Frontal cortex (tissue), 4 donors: ENCODE results near the gene HSPA1A. TPM values are rescaled to one million over a fixed set of nuclear protein-coding genes. Genes with fewer than 3 reads are reported as not detected.
"Not testable (repeated sequence)": the region's sequence is repeated elsewhere in the genome, so short reads cannot be mapped to it uniquely, and the experiment has no call there.

Experiments
- DNase-seq, 2 donors: peaks; one replicate each; pipeline ENCODE4 v3.0.0; 2012; ENCODE audit warnings: low spot score in 2 of 2
- FAIRE-seq: peaks from 2 replicates; lab custom pipeline; 2012; peaks lifted over from hg19 to GRCh38; lab: Jason Lieb, UNC
- total RNA-seq: library from RNA; depleted of rRNA; stranded (reverse); fragments of >200 nt; gene quantifications from one replicate; pipeline ENCODE4 v1.2.3, GENCODE V29; 2014
- donor health status: control.
- donor health status: control.
- donor health status: control.

HSPA1A gene
- total RNA-seq, 1 donor from 2014 or later, result 111 TPM

DNA sequence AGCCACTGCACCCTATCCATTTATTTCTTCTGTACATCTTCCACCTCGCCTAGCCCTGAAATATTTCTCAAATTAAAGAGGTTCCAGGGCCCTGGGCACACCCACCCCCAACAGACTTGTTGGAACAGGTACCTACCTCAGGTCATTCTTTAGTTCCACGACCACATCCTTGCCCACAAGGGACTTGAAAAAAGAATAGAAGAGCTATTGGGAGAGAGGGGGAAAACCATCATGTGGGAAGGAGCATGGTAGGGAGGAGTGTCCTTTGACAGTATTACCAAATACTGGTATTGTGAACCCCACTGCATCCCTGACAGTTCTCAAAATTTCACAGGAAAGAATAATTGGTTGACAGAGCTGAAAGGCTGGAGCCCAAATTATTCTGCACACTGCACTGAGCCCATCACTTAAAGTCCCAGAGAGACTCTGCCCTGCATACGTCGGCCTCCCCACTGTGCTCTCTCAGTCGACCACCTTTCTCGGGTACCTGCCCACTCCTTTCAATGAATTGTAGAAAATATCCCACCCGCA lies 9.3 kb upstream of the HSPA1A start:
- FAIRE-seq, result no peak

DNA sequence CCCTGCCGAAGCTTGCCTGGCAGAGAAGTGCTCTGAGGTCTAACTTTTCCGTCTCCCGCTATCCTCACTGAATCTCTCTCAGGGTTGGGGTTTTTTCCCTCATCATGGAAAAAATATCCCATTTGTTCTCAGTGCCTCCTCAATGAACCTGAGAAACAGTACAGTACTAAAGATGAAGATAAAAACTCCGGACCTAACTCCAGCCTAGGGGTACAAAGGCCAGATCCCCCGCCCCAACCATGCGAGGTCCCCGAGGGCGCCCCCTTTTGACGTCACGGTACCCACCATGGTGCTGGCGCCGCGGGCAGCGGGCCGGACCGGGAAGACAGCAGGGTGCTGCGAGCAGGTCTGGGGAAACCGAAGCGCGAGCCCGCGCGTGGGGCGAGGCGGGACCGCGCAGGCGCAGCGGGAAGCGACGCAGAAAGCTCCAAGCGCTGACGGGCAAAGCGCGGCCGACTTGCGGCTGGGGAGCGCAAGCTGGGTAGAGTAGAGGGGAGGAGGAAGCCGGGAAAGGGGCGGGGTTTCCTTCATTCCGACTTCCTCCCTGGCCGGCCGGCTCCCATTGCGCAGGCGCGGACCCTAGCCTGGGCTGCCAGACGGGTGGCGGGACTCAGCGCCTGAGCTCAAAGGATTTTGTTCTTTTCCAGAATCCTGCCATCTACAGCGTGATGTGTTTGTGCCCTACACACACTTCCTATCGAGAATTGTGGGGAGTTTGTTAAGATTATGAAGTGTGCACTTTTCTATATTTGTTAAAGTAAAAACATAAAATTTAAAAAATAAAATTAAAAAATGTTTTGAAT lies 8.7 kb upstream of the HSPA1A start, which contains the start of gene LSM2:
LSM2 (minus strand) TSS at position 497 of the 803 bp plus-strand sequence; CDS start at position 288, 209 bp downstream.
- FAIRE-seq (no peak), DNase-seq (peak; percentile 96 to 98)

More for the DNA sequence above, 9.3 kb upstream of the HSPA1A start:
- no peak for DNase-seq

DNA sequence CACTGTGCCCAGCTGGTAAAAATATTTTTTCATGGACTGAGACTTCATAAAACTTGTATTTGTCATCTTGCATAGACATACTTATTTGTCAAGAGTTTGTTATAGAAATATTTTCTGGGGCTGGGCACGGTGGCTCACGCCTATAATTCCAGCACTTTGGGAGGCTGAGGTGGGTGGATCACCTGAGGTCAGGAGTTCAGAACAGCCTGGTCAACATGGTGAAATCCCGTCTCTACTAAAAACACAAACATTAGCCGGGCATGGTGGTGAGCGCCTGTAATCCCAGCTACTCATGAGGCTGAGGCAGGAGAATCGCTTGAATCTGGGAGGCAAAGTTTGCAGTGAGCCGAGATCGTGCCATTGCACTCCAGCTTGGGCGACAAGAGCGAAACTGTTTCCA lies 6.7 kb upstream of the HSPA1A start:
- FAIRE-seq, DNase-seq: not testable (repeated sequence)

DNA sequence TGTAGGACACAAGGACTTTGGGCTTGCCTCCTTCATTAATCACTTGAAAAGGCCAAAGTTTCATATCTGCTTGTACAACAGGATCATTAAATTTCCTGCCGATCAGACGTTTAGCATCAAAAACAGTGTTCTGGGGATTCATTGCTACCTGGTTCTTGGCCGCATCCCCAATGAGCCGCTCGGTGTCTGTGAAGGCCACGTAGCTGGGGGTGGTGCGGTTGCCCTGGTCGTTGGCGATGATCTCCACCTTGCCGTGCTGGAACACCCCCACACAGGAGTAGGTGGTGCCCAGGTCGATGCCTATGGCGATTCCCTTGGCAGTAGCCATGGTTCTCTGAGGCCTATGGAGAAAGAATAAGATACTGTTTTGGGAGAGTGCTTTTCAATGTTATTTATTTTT lies 3.7 kb upstream of the HSPA1A start:
- DNase-seq, result no peak
- FAIRE-seq, result no peak

DNA sequence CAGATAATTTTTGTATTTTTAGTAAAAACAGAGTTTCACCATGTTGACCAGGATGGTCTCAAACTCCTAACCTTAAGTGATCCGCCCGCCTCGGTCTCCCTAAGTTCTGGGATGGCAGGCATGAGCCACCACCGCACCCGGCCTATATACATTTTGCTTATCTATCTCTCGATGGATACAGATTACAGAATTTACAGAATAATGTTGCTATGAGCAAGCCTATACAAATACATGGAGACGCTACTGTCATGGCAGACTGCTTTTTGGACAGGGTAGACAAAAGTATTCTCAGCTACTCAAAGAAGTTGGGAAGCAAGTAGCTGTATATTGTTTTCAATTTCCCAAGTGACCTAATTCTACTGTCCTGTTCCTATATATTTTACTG lies 1.9 kb upstream of the HSPA1A start:
- FAIRE-seq (no peak), DNase-seq (no peak)

DNA sequence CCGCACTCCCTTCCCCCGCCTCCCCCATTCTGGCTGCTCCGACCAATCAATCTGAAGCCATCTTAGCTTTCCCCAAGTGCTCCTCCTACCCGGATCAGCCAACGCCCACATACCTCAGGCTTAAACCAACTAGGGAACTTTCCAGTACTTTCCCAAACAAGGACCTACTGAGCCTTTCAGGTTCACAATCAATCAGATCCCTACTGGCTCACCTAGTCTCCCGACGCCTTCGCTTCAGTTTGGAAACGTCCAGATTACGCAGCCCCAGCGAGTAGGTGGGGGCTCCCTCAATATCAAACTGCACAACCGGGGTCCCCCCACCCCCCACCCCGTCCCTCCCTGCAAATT lies 692 bp upstream of the HSPA1A start:
- DNase-seq (peak; percentile 82 to 84), FAIRE-seq (no peak)

DNA sequence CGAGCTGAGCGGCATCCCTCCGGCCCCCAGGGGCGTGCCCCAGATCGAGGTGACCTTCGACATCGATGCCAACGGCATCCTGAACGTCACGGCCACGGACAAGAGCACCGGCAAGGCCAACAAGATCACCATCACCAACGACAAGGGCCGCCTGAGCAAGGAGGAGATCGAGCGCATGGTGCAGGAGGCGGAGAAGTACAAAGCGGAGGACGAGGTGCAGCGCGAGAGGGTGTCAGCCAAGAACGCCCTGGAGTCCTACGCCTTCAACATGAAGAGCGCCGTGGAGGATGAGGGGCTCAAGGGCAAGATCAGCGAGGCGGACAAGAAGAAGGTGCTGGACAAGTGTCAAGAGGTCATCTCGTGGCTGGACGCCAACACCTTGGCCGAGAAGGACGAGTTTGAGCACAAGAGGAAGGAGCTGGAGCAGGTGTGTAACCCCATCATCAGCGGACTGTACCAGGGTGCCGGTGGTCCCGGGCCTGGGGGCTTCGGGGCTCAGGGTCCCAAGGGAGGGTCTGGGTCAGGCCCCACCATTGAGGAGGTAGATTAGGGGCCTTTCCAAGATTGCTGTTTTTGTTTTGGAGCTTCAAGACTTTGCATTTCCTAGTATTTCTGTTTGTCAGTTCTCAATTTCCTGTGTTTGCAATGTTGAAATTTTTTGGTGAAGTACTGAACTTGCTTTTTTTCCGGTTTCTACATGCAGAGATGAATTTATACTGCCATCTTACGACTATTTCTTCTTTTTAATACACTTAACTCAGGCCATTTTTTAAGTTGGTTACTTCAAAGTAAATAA lies 2.0 kb downstream of the HSPA1A start:
- FAIRE-seq, DNase-seq: not testable (repeated sequence)

DNA sequence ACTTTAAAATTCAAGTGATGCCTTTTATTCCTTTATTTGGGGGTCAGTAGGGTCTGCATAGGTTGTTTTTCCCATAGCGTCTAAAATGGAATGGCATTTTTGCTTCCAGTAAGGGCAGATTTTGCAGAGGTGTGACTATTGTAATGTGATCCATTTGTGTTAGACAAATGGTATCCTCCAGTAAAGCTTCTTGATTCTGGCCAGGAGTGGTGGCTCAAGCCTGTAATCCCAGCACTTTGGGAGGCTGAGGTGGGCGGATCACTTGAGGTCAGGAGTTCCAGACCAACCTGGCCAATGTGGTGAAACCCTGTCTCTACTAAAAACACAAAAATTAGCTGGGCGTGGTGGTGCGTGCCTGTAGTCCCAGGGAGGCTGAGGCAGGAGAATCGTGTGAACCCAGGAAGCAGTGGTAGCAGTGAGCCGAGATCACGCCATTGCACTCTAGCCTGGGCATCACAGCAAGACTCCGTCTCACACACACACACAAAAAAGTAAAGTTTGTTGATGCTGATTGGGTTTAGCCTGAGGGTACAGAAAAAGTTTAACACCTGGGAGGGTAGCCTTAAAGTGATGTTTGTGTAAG lies 2.7 kb downstream of the HSPA1A start:
- not testable (repeated sequence) for FAIRE-seq, DNase-seq

DNA sequence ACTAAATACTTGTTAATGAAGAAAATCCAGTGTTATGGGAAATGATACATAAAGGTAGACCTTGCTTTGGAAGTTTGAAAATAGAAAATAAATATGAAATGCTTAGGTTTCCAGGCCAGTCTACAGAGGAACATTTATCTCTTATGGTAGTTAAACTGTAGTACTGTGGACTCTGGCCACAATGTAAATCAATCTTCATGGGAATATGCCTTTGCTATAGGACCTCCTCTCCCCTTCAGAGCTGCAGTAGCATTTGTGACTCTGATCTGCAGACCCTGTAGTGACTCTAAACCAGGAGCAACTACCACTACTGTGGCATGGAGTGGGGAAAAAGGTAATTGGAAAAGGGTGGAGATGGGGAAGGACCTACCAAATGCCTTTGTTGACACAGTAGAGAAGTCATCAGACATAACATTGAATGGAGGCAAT lies 4.5 kb downstream of the HSPA1A start:
- FAIRE-seq (no peak), DNase-seq (no peak)

DNA sequence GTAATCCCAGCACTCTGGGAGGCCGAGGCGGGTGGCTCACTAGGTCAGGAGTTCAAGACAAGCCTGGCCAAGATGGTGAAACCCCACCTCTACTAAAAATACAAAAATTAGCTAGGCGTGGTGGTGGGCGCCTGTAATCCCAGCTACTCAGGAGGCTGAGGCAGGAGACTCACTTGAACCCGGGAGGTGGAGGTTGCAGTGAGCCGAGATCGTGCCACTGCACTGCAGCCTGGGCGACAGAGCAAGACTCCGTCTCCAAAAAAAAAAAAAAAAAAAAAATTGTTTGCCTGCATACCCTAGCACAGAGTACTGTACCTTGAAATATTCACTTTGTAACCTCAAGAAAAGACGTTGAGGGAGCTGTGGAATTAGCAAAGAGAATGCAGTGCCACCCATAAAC lies 5.1 kb downstream of the HSPA1A start:
- FAIRE-seq, DNase-seq: not testable (repeated sequence)

DNA sequence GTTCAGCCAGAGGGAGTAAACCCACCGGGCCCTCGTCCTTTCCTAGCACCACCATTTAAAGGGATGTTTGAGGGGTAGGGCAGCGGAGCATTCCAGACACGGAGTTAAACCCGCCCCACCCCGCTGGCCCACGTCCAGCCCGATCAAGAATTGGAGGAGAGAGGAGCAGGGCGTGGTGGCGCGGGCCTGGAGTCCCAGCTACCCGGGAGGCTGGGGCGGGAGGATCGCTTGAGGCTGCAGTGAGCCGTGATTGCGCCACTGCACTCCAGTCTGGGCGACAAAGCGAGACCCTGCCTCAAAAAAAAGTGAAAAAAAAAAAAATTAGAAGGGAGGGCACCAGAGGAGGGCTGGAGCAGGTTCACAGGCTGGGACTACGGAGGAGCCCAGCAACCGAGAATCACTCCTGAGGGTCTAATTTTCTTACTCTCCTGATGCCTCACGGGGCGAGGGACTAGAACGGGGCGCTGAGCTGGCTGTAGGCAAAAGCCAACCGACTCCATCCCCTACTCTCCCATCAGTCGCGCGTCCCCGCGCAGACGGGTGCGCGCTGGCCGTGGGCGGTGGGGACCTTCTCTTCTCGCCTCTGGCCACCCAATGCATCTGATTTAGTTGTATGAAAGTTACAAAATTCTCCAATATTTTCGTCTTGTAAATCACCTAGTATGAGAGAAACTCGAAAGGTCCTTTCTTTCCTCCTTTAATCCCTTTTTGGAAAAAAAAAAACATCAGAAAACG lies 6.1 kb downstream of the HSPA1A start:
- FAIRE-seq (no peak), DNase-seq (no peak)

DNA sequence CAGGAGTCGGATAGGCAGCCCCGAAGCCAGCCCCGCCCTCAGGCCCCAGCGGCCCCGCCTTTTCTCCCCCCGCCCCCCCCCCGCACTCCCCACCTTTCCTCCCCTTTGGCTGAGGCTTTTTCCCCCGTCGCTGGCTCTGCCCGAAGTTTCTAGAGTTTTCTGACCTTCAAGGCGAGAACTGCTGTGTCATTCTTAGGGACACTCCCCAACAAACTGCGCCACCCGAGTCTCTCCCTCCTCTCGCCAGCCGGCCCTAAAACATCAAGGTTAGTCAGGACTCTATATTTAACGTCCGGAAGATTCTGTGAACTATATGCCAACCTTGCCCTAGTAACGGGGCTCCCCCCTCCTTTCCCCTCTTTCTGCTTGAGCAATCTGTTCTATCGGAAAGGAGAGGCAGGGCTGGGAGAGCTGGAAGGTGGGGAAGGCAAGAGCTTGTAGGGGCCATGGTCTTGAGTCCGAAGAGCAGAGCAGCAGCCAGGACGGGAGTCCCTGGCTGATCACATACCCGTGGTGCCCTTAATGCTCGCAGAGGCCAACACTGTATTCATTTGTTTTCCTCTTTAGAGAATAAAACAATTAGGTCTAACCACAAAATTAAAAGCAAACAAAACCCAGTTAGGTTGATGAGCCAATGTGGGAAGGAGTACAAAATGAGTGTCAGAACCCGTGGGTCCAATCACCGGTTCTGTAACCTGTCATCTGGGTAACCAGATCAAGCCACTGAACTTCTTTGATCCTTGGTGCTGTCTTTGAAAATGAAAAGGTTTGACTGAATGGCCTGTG lies 6.9 kb downstream of the HSPA1A start:
- DNase-seq (peak in 1 of 2 donors; percentile 59), FAIRE-seq (no peak)

DNA sequence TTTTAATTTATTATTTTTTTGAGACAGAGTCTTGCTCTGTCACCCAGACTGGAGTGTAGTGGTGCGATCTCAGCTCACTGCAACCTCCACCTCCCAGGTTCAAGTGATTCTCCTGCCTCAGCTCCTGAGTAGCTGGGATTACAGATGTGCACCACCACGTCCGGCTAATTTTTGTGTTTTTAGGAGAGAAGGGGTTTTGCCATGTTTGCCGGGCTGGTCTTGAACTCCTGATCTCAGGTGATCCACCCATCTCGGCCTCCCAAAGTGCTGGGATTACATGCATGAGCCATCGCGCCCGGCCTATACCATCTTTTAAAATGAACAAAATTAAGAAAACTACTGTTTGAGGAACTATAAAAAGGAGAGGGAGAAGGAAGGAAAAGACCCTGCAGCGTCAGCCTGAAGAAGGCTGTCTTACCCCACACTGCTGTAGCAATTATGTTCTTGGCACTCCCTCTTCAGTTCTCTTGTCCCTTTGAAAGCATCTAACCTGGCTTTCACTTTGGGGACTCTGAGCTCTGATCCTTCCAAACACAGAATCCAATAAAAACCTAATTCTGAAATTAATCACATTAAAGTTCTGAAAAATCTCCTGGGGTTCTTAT lies 8.4 kb downstream of the HSPA1A start:
- not testable (repeated sequence) for FAIRE-seq, DNase-seq

DNA sequence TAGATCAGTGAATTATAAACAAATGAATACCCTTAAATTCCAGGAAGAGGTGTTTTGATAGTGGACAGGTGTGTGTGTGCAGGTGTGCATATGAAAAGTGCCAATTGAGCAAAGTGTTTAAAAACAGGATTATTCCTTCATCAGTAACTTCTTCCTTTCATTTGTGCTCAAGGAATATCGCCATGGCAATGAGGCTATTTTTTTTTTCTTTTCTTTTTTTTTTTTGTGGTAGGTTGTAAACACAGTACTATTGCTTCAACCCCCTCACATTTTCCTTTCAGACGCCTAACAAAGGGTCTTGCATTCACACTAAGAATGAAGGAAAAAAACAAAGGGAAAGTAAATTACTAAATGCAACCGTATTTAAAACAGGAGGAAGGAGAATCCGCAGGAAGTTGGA lies 10.2 kb downstream of the HSPA1A start:
- no peak for FAIRE-seq

DNA sequence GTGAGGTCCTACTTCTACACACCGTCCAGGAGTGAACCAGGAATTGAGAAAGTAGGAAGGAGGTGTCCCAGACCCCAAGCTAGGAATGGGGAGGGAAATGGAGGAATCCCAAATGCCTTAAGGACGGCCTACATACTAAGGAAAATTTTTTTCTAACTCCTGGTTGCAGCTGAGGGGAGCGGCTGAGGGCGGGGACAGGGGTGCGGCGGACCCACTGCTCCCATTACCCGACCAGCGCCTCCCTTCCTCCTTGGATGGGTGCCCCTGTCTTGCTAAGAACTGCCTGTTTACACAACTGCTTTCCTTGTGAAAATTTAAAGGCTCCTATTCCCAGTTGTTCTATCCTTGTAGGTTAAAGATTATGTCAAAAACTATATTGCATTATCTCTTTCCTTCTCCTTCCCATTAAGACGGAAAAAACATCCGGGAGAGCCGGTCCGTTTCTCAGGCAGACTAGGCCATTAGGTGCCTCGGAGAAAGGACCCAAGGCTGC lies 11.5 kb downstream of the HSPA1A start:
- DNase-seq (peak in 1 of 2 donors; percentile 44), FAIRE-seq (no peak)

More for the DNA sequence above, 10.2 kb downstream of the HSPA1A start:
- no peak for DNase-seq

DNA sequence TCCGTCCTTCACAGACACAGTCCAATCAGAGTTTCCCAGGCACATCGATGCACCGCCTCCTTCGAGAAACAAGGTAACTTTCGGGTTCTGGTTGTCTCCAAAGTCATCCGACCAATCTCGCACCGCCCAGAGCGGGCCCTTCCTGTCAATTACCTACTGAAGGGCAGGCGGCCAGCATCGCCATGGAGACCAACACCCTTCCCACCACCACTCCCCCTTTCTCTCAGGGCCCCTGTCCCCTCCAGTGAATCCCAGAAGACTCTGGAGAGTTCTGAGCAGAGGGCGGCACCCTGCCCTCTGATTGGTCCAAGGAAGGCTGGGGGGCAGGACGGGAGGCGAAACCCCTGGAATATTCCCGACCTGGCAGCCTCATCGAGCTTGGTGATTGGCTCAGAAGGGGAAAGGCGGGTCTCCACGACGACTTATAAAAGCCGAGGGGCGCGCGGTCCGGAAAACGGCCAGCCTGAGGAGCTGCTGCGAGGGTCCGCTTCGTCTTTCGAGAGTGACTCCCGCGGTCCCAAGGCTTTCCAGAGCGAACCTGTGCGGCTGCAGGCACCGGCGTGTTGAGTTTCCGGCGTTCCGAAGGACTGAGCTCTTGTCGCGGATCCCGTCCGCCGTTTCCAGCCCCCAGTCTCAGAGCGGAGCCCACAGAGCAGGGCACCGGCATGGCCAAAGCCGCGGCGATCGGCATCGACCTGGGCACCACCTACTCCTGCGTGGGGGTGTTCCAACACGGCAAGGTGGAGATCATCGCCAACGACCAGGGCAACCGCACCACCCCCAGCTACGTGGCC lies 12.1 kb downstream of the HSPA1A start, which contains the start of gene HSPA1B:
HSPA1B (plus strand) TSS at position 453 of the 794 bp plus-strand sequence; CDS start at position 666, 213 bp downstream.
- FAIRE-seq (peak; percentile 92), DNase-seq (peak; percentile 83 to 92)

DNA sequence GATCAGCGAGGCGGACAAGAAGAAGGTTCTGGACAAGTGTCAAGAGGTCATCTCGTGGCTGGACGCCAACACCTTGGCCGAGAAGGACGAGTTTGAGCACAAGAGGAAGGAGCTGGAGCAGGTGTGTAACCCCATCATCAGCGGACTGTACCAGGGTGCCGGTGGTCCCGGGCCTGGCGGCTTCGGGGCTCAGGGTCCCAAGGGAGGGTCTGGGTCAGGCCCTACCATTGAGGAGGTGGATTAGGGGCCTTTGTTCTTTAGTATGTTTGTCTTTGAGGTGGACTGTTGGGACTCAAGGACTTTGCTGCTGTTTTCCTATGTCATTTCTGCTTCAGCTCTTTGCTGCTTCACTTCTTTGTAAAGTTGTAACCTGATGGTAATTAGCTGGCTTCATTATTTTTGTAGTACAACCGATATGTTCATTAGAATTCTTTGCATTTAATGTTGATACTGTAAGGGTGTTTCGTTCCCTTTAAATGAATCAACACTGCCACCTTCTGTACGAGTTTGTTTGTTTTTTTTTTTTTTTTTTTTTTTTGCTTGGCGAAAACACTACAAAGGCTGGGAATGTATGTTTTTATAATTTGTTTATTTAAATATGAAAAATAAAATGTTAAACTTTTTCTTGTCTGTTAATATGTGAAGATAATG lies 14.4 kb downstream of the HSPA1A start:
- FAIRE-seq (peak; percentile 6), DNase-seq (no peak)
